Right ventricle myocardium inferior (tissue), 1 donor: ENCODE measurements around the gene RGS7. TPM values are rescaled to one million over a fixed set of nuclear protein-coding genes. Genes with fewer than 3 reads are reported as not detected.
A peak's percentile ranks its signal among the peaks of the same experiment; 100 is the strongest.
"Not testable (repeated sequence)": the region's sequence is repeated elsewhere in the genome, so short reads cannot be mapped to it uniquely, and the experiment has no call there.

Experiments used
- ATAC-seq: fragments of 200-7000 bp; cut with Tn5 transposase; one replicate; pipeline ENCODE4 v1.9.1; 2020; ENCODE audit warnings: mild to moderate bottlenecking, moderate library complexity
- DNase-seq: peaks from one replicate; pipeline ENCODE4 v3.0.0; 2021; ENCODE audit errors: missing footprints
- intact Hi-C: fragments of 100-400 bp; cut with DNase I; formaldehyde crosslinking; loops from one replicate; pipeline ENCODE4 v1.11.0; 2022
- total RNA-seq: library from RNA; stranded (reverse); fragmentation: NEBNext Ultra II Directional; extraction: Animal tissue kit (Norgen Biotek cat#: 25700); gene quantifications from one replicate; pipeline ENCODE4 v1.2.1, GENCODE V29; 2021
- donor health status: DM: no; HTN: yes; CAD: no; lungs with severe emphysema.

RGS7 gene
- total RNA-seq, 1 donor from 2014 or later, result not detected

DNA sequence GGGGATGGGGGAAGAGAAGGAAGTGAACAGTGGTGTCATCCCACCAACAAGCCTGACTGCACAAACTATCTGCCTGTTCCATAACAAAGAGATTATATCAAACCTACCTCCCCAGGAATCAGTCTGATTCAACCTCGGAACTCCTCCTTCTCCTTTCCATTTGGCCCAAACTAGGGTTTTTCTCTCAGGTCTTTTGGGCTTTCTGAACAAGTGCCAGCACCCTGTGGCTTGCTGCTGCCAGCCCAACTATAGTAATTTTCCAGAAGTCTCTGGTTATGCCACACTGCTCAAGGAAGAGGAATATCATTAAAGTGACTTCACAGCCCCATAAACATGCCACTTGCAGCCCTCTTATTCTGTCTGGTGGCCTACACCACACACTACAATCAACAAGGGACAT is 70.5 kb downstream of the RGS7 start:
- intact Hi-C loops, result no loop called here
- ATAC-seq (no peak), DNase-seq (no peak)

DNA sequence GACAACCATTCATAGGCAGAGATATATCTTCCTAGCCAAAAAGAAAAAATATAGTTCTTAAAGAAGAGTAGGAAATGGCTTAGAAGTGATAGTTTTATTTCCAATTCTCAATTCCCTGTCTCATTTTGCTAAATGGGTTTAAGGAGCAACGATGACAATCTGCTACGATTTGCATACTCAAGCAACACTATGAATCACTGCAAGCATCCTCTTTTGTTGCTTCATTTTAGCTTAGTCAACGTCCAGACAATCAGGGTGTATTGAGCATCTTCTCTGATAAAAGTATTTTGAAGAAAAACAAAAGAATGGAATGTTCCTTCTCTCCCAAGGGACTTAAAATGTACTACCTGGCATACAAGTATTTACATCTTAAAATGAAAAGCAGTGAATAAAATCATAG is 80.6 kb downstream of the RGS7 start:
- no peak for ATAC-seq
- DNase-seq, result no peak
- intact Hi-C loops, result no loop called here

DNA sequence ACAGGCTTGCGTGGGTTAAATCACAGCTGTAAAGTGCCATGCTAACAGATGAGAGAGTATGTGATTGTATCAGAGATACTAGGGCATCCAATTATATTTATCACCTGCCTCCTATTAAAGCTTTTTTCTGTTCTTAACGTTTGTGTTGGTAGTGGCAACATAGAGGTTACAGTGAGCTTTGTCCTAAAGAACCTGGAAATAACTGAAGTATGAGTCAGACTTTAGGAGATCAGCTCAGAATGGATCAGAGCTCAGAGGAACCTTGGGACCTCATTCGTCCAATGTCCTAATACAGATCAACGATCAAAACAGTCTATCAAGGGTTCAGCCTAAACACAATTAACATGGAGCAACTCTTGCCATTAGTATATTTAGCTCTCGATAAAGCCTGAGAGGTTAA is 81.0 kb downstream of the RGS7 start:
- no peak for ATAC-seq
- intact Hi-C loops, result no loop called here
- DNase-seq, result no peak

DNA sequence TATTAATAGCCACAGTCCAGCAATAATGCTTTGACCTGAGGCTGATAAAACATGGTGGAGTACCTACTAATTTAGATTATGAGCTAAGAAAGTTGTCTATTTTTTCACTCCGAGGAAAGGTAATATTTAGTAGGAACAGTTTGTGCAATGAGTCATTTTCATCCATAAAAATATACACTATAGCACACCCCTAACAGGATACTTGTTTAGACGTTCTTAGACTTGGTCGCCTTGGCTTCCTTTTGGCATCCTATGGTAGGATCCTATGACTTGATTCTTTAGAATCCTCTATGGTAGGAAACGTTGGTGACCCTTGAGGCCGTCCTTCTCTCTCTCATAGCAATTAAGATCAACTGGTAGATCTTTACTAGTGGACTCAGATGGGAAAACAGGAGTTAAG is 81.8 kb downstream of the RGS7 start:
- no peak for DNase-seq
- ATAC-seq, result no peak
- intact Hi-C loops, result no loop called here

DNA sequence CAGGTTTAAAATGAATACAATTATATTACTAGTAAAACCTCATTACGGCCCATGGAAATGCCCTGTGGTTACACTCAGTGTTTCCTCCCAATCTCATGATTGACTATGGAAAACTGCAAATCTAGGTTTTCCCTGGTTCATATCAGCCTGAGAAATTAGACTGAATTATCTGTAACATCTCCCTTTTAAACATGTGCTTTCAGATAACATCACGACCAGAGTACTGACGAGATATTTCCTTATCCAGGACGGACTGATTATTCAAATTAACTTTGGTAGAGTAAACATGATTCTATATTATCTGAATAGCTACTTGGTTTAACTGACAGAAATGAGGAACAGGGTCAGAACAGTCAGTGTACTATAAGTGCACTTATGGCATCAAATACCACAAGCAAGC is 82.3 kb downstream of the RGS7 start:
- intact Hi-C loops, result no loop called here
- DNase-seq (no peak), ATAC-seq (no peak)

DNA sequence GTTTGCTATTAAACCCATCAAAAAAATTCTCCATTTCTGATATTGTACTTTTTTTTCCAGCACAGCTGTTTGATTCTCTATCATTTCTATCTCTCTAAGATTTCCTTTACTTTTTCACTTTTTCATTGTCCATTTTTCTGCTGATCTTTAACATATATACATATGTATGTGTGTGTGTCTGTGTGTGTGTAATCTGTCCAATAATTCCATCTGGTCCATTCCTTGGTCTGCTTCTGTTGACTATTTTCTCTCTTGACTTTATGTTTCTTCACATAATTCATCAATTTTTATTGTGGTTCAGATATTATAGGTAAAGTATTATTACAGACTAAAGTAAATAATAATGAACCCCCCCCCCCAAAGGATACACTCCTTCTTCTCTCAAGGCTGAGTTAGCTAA is 84.2 kb downstream of the RGS7 start:
- DNase-seq, result no peak
- intact Hi-C loops, result no loop called here
- ATAC-seq, result no peak

DNA sequence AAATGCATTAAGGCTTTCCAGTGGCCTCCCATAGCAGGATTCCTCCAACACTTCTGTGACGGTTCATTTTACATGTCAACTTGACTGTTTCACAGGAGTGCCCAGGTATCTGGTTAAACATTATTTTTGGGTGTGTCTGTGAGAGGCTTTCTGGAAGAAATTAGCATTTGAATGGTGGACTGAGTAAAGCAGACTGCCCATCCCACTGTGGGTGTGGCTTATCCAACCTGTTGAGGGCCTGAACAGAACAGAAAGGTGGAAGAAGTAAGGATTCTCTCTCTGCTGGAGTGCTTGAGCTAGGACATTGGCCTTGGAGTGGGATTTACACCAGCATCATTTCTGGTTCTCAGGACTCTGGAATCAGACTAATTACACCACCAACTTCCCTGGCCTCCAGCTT is 85.6 kb downstream of the RGS7 start:
- DNase-seq, result no peak
- ATAC-seq, result no peak
- intact Hi-C loops, result no loop called here

DNA sequence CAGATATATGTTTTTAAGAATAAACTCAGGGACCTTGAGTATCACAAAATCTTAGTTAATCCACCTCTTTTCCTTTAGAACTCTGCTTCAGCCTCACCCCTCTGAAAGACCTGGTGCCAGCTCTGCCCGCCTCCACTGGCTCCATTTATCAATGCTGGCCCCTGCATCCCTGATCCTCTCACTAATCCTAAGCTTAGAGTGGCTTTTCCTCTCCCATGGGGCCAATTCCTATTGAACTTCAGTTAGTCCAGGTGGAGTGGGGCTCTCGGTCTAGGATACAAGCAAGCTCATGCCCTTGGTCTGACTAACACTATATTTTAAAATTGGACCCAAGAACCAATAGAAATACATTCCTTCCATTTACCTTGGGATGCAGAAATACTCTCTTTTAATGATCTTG is 87.0 kb downstream of the RGS7 start:
- DNase-seq, result no peak
- no peak for ATAC-seq
- intact Hi-C loops, result no loop called here

DNA sequence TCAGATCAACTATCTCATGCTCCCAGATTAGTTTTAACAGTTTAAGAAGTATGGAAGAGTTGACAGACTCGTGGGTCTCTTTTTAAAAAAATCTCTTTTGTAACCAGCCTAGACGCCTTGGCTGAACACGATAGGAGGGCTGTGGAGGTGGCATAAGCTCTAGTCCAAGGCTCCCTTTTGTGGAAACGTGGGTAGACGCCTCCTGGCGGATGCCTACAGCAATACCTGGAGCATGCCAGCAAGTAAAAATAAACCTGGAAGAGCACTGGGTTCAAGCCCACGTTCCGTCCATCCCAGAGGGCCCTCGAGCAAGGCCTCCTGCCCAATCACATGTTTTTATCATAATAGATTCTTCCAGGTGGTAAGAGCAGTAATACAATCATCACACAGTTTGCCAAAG is 87.9 kb downstream of the RGS7 start:
- ATAC-seq (no peak), DNase-seq (no peak)
- intact Hi-C loops, result no loop called here

DNA sequence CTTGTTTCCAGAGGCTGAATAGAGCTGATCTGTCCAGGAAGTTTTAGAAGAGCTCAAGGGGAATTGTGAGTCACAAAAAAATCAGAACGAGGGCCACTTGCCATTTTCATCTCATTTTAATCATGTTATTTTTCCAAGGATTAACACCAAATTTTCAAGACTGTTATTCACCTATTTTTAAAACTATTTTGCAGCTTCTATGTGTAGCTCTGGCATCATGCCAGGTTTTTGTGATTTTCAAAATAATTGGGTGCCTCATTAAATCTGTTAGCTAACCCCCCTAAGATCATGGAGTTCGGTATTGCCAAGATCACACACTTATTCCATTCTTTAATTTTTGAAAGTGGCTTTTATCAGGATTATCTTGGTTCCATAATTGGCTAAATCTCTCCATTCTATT is 90.9 kb downstream of the RGS7 start:
- DNase-seq (no peak), ATAC-seq (no peak)
- intact Hi-C loops, result no loop called here

DNA sequence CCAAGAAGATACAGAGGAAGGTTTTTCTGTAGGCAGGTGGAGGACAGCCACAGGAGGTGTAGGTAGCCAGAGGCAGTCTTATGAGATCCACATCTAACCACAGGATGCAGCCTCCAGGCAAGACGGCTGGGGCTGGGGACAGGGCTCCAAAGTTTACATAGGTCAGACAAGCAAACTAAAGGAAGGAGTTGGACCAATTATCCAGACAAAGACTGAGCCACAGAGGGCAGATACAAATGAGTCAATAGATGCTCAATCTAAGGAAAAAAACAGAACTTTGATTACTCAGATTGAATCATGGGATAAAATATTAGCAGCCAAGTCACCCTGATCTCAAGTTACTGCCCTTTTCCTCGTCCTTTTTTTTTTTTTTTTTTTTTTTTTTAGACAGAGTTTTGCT is 91.6 kb downstream of the RGS7 start:
- DNase-seq (peak; percentile 27), ATAC-seq (no peak)
- intact Hi-C loops, result no loop called here

DNA sequence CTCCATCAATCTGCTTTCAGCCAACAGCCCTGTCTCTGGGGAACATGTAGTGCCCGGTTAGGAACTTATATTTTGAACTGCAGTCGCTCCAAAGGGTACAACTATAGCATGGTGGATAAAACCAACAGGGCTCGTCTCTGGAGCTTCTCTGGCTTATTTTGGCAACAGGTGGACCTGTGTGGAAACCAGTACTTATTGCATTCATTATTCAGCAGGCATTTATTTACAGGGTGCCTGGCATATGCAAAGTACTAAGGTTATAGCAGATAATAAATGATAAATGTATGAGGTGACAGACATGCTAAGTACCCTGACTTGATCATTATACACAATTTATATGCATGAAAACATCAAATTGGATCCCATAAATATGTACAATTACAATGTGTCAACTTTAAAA is 93.7 kb downstream of the RGS7 start:
- no peak for ATAC-seq
- no peak for DNase-seq
- intact Hi-C loops, result no loop called here

DNA sequence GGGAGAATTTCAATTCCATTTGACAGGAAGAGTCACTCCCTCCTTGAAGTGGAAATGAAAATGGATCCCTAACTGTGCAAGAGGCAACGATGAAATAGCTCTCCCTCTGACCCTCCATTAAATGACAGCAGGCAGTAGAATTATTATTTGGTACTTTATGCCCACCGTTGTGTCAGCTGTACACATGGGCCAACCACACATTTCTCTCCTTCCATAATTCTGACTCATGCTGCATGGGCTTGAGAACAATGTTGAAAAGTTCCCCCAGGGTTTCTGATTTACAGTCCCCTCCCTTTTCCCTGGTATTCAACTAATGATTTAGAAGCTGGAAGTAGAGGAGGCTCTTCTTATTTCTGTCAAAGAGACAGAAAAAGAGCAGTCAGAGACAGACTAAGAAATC is 103.5 kb downstream of the RGS7 start:
- intact Hi-C loops, result no loop called here
- no peak for ATAC-seq
- no peak for DNase-seq

DNA sequence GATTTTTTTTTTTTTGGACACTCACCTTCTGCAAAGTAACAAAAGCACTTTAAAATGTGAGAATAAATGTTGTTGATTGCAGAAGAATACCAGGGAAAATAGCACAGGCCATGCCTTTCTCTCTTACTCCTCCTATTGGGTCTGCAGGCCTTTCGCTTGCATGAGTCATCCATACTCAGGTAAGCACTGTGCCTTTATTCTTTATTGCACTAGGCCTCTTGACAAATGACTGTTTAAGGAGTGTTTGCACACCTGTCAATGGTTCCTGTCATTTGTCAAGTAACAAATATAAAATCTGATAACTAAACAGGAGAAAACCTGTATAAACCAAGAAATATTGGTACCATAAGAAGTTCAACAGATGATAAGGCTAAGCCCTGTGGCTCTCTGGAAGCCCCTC is 106.5 kb downstream of the RGS7 start:
- no peak for DNase-seq
- no peak for ATAC-seq
- intact Hi-C loops, result no loop called here

DNA sequence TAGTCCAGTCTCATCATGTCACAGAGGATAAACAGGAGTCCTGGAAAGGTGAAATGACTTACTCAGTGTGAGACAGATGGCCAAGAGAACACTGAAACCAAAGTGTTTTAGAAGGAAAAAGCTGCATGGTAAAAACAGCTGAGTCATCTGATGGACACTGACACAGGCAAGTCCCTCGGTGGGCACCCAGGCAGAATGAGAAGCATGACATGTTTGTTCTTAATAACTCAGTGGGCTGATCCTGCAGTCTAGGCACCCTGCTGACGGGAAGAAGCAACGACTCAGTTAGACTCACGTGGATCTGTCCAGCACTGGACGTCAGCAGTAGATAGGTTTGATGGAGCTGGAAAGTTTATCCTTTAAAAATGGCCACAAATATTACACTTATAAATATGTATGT is 116.9 kb downstream of the RGS7 start:
- intact Hi-C loops, result no loop called here
- ATAC-seq, result no peak
- DNase-seq, result no peak

DNA sequence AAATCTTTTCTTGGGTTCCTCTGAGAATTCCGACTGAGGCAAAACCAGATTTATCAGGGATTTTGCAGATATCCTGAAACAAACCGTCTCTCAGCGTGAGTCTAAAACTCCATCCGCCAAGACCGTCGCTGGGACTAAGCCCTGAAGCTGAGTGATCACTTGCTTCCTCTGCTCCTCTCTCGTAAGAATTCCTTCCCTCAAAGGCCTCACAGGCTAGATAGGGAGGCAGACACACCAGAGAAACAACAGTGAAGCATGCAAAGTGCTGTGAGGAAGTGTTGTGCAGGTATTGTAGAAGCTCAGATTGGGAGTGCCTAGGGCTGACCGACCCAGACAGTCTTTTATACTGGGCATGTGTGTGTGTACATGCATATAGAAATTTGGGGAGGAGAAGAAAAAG is 119.1 kb downstream of the RGS7 start:
- ATAC-seq (no peak), DNase-seq (no peak)
- intact Hi-C loops, result no loop called here

DNA sequence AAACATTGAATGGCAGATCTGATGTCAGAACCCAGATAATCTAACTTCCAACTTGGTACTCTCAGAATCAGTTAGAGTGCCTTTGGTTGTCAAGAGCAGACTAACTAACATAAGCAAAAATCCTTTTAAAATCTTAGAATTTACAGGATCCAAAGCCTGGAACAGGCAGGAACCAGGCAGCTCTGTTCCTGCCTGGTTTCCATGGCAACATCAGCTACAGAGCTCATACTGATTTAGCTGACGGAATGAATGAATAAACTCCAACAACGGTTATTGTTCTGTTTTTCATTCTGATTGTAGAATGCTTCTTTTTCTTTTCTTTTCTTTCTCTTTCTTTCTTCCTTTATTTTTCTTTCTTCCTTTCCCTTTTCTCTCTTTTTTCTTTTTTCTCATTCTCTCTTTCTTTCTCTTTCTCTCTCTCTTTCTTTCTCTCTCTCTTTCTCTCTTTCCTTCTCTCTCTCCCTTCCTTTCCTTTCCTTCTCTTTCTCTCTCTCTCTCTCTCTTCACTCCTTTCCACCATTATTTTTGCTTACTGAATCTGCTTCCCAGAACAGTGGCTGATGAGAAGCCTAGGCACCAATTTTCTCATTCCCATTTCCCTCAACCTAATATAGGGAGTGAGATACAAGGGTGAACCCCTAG is 121.6 kb downstream of the RGS7 start:
- ATAC-seq, result no peak
- intact Hi-C loops, result no loop called here
- no peak for DNase-seq

DNA sequence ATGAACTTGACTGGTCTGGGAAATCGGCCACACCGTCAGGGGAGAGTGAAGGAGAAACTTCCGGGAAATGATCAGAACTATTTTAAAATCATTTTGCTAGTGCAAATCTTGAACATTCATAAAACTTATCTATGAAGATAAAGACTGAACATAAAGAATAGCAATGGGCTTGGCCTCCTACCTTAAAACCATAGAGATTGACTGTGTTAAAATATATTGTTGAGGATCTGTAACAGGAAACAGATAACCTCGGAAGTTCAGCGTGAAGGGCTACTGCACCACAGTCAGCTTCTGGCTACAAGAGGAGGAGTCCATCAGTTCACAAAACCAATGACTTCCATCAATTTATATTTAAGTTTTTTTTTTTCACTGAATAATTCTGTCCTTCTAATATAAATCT is 127.3 kb downstream of the RGS7 start:
- intact Hi-C loops, result no loop called here
- no peak for ATAC-seq

DNA sequence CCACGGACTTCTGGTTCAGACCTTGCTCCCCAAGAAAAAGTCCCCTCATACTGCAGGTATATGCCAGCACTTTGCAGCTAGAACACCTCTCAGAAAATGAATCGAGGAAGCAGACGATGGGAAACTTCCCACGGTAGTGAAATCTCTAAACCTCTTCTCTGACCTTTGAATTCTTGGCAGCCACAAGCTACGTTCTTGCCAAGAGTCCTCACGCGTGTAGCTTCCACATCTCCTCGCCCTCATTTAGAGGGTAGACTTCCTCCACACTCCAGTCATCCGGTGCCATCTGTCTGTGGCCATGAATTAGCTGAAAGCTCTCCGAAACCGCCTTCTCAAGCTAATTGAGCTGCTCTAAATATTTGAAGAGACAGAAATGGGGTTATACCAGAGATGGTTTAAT is 127.8 kb downstream of the RGS7 start:
- intact Hi-C loops, result no loop called here
- no peak for DNase-seq
- ATAC-seq, result no peak

More for the DNA sequence above, 127.3 kb downstream of the RGS7 start:
- DNase-seq, result no peak

DNA sequence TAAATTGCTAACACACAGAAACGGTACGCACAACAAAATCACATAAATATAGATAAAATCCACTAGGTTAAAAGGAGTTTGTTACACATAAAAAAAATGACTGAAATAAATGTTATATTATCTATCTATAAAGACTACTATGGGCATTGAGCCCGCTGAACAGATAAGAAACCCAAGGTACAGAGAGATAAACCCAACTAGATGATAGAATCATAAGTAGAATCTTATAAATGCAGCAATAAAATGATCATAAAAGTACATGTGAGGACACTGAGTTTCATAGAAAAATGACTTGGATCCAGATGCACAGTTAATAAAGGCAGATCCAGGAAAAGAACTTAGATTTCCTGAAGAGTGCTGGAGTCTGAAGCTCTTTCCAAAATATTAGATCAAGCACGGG is 128.7 kb downstream of the RGS7 start:
- ATAC-seq (no peak), DNase-seq (no peak)
- intact Hi-C loops, result no loop called here

DNA sequence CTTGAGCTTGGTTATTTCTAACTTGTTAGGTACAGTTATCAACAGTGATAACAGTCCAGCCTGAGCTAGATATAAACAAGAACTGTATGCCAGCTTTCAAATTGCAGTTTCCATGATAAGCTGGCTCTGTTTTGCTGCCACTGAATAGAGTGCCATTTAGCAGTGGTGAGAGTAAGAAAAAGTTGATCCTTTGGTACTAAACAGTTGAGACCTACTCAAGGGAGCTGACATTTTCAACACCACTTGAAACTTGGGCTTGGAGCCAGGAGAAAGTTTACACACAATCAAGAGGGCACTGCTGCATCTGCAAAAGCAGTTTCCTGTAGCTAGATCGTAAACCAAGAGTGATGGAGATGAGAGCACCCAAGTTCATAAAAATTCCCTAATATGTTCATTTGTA is 131.3 kb downstream of the RGS7 start:
- intact Hi-C loops, result no loop called here
- no peak for DNase-seq
- no peak for ATAC-seq

DNA sequence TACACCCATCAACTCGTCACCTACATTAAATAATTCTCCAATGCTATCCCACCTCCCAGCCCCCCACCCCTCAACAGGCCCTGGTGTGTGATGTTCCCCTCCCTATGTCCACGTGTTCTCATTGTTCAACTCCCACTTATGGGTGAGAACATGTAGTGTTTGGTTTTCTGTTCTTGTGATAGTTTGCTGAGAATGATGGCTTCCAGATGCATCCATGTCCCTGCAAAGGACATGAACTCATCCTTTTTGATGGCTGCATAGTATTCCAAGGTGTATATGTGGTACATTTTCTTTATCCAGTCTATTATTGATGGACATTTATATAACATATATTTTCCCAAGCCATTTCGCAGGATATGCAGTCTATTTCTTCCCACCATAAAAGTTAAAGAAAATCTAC is 132.8 kb downstream of the RGS7 start:
- DNase-seq, ATAC-seq, intact Hi-C loops: not testable (repeated sequence)
